ENCODE results near the gene FOXQ1. TPM values are rescaled to one million over a fixed set of nuclear protein-coding genes. Genes with fewer than 3 reads are reported as not detected.

The FOXQ1 gene
- total and polyA plus RNA-seq, 4 donors, result 0.28 to 1.1 TPM; not detected in 2

GRCh38 chr6:1315560-1316386 is 3.9 kb downstream of the FOXQ1 start:
- H3K4me3 ChIP-seq (ENCODE audit: low read depth in 1 of 3, low read length in 3 of 3), result peak overlapping the region in 1 of 3 donors; percentile 48
- no peaks in the 10 kb centered on the region for H3K9me3 ChIP-seq (ENCODE audit: control insufficient read depth in 4 of 4, low read length in 3 of 4)
- H3K36me3 ChIP-seq (ENCODE audit: control insufficient read depth in 4 of 4, insufficient read depth in 3 of 4, low read depth in 1 of 4, low read length in 3 of 4), result no peaks in the 10 kb centered on the region
- H3K27me3 ChIP-seq (ENCODE audit: control insufficient read depth in 4 of 4, insufficient read depth in 4 of 4, low read length in 3 of 4), result peaks cover 0 to 3% (median 1%) of the 10 kb centered on the region in 4 donors
- WGBS, result 50% methylated on average over 11 of the region's 11 CpGs
- H3K9ac ChIP-seq (ENCODE audit: low read depth in 1 of 2, low read length in 2 of 2), result no peak overlapping the region
- H3K27ac ChIP-seq (ENCODE audit: low read depth in 1 of 2, low read length in 2 of 2), result no peak overlapping the region
- TF ChIP-seq EGR1 (IDR thresholded peaks at IDR 0.05; ENCODE audit: low read depth in 2 of 2) (no peak), REST (IDR thresholded peaks at IDR 0.05) (no peak), YY1 (IDR thresholded peaks at IDR 0.05) (no peak), ATF3 (IDR thresholded peaks at IDR 0.05) (no peak), RAD21 (IDR thresholded peaks at IDR 0.05) (no peak), HNF4G (IDR thresholded peaks at IDR 0.05) (no peak), NR2F2 (IDR thresholded peaks at IDR 0.05) (no peak), GABPA (IDR thresholded peaks at IDR 0.05 in 1 of 2, conservative IDR thresholded peaks at IDR 0.05 in 1 of 2) (no peak), FOXA2 (IDR thresholded peaks at IDR 0.05) (no peak)
- peaks cover 15 to 40% (median 22%) of the 10 kb centered on the region in 4 donors for H3K4me1 ChIP-seq (ENCODE audit: control insufficient read depth in 4 of 4, insufficient read depth in 4 of 4, low read length in 3 of 4)
- no peak for DNase-seq (ENCODE audit: low spot score)

DNA sequence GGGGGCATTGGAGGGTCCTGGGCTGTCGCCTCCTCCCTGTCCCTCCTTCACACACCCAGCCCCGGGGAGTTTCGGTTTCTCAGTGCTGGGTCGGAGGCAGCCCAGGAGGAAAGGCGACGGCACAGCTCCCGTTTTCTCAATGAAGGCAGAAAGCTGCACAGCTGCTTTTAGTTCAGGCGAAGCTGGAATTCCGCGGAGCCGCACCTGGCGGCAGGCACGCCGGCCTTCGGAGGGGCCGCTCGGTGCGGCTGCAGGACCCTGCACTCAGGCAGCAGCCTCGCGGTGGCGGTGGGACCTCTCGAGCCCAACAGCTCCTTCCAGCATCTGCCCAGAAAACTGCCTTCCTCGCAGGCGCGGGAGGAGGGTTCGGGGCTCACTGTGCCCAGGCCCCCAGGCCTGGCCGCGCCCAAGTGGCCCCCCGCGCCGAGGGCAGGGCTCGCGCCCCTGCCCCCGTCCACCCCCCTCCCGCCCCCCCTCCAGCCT is 4.6 kb downstream of the FOXQ1 start:
- H3K9ac ChIP-seq (ENCODE audit: low read depth in 1 of 2, low read length in 2 of 2), result peak overlapping the region in 1 of 2 donors; percentile 47
- peaks cover 14 to 33% (median 18%) of the 10 kb centered on the region in 4 donors for H3K4me1 ChIP-seq (ENCODE audit: control insufficient read depth in 4 of 4, insufficient read depth in 4 of 4, low read length in 3 of 4)
- TF ChIP-seq NR2F2 (IDR thresholded peaks at IDR 0.05) (no peak), HNF4A (conservative IDR thresholded peaks at IDR 0.05) (no peak), ATF3 (IDR thresholded peaks at IDR 0.05) (no peak), YY1 (IDR thresholded peaks at IDR 0.05) (no peak), MAX (IDR thresholded peaks at IDR 0.05) (no peak), JUND (IDR thresholded peaks at IDR 0.05) (no peak), SP1 (IDR thresholded peaks at IDR 0.05) (no peak), REST (IDR thresholded peaks at IDR 0.05) (no peak), HNF4G (IDR thresholded peaks at IDR 0.05) (no peak), FOXA2 (IDR thresholded peaks at IDR 0.05) (no peak)
- TF ChIP-seq, protein P1, sequence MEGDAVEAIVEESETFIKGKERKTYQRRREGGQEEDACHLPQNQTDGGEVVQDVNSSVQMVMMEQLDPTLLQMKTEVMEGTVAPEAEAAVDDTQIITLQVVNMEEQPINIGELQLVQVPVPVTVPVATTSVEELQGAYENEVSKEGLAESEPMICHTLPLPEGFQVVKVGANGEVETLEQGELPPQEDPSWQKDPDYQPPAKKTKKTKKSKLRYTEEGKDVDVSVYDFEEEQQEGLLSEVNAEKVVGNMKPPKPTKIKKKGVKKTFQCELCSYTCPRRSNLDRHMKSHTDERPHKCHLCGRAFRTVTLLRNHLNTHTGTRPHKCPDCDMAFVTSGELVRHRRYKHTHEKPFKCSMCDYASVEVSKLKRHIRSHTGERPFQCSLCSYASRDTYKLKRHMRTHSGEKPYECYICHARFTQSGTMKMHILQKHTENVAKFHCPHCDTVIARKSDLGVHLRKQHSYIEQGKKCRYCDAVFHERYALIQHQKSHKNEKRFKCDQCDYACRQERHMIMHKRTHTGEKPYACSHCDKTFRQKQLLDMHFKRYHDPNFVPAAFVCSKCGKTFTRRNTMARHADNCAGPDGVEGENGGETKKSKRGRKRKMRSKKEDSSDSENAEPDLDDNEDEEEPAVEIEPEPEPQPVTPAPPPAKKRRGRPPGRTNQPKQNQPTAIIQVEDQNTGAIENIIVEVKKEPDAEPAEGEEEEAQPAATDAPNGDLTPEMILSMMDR (IDR thresholded peaks at IDR 0.05; ENCODE audit: low read depth, low read length, missing input control), result no peak
- TF ChIP-seq, protein P2, sequence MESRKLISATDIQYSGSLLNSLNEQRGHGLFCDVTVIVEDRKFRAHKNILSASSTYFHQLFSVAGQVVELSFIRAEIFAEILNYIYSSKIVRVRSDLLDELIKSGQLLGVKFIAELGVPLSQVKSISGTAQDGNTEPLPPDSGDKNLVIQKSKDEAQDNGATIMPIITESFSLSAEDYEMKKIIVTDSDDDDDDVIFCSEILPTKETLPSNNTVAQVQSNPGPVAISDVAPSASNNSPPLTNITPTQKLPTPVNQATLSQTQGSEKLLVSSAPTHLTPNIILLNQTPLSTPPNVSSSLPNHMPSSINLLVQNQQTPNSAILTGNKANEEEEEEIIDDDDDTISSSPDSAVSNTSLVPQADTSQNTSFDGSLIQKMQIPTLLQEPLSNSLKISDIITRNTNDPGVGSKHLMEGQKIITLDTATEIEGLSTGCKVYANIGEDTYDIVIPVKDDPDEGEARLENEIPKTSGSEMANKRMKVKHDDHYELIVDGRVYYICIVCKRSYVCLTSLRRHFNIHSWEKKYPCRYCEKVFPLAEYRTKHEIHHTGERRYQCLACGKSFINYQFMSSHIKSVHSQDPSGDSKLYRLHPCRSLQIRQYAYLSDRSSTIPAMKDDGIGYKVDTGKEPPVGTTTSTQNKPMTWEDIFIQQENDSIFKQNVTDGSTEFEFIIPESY (IDR thresholded peaks at IDR 0.05), result no peak
- no peak overlapping the region for H3K27ac ChIP-seq (ENCODE audit: low read depth in 1 of 2, low read length in 2 of 2)
- 1% methylated on average over 35 of the region's 35 CpGs for WGBS
- peaks cover 0 to 3% (median 1%) of the 10 kb centered on the region in 4 donors for H3K27me3 ChIP-seq (ENCODE audit: control insufficient read depth in 4 of 4, insufficient read depth in 4 of 4, low read length in 3 of 4)
- H3K9me3 ChIP-seq (ENCODE audit: control insufficient read depth in 4 of 4, low read length in 3 of 4), result no peaks in the 10 kb centered on the region
- peak overlapping the region in 2 of 3 donors; percentile 48 to 65 for H3K4me3 ChIP-seq (ENCODE audit: low read depth in 1 of 3, low read length in 3 of 3)
- H3K36me3 ChIP-seq (ENCODE audit: control insufficient read depth in 4 of 4, insufficient read depth in 3 of 4, low read depth in 1 of 4, low read length in 3 of 4), result no peaks in the 10 kb centered on the region
- DNase-seq (ENCODE audit: low spot score), result no peak
